Ishikawa (cell line): Measurements from ENCODE around the gene OTUB2.

Experiments
- CEBPB ChIP-seq: IDR thresholded peaks from 2 replicates; pipeline ENCODE4 v1.6.1; 2012
- CREB1 ChIP-seq: IDR thresholded peaks from 2 replicates; pipeline ENCODE4 v1.6.1; 2012; ENCODE audit warnings: low read depth
- EGR1 ChIP-seq: IDR thresholded peaks from 2 replicates; pipeline ENCODE4 v1.6.1; 2012
- EP300 ChIP-seq: IDR thresholded peaks from 2 replicates; pipeline ENCODE4 v1.6.1; 2012; ENCODE audit warnings: borderline replicate concordance
- FOXM1 ChIP-seq: IDR thresholded peaks from 2 replicates; pipeline ENCODE4 v1.6.1; 2012; ENCODE audit warnings: low read depth, borderline replicate concordance
- NFIC ChIP-seq: IDR thresholded peaks from 2 replicates; pipeline ENCODE4 v1.6.1; 2012
- RAD21 ChIP-seq: IDR thresholded peaks from 2 replicates; pipeline ENCODE4 v1.6.1; 2012; ENCODE audit warnings: low read depth
- TAF1 ChIP-seq: IDR thresholded peaks from 2 replicates; pipeline ENCODE4 v1.6.1; 2012; ENCODE audit warnings: low read depth, mild to moderate bottlenecking
- TCF12 ChIP-seq: IDR thresholded peaks from 2 replicates; pipeline ENCODE4 v1.6.1; 2012; ENCODE audit warnings: low read depth
- TEAD4 ChIP-seq: IDR thresholded peaks from 2 replicates; pipeline ENCODE4 v1.6.1; 2012
- YY1 ChIP-seq: IDR thresholded peaks from 2 replicates; pipeline ENCODE4 v1.6.1; 2012; ENCODE audit warnings: low read depth
- ZBTB7A ChIP-seq: IDR thresholded peaks from 2 replicates; pipeline ENCODE4 v1.6.1; 2012; ENCODE audit warnings: low read depth
- TF ChIP-seq, protein P1 (sequence below): IDR thresholded peaks from 2 replicates; pipeline ENCODE4 v1.6.1; 2012
- TF ChIP-seq, protein P2 (sequence below): IDR thresholded peaks from 2 replicates; pipeline ENCODE4 v1.6.1; 2012; ENCODE audit warnings: low read depth, mild to moderate bottlenecking
- TF ChIP-seq, protein P3 (sequence below): IDR thresholded peaks from 2 replicates; pipeline ENCODE4 v1.6.1; 2012

OTUB2 gene

DNA sequence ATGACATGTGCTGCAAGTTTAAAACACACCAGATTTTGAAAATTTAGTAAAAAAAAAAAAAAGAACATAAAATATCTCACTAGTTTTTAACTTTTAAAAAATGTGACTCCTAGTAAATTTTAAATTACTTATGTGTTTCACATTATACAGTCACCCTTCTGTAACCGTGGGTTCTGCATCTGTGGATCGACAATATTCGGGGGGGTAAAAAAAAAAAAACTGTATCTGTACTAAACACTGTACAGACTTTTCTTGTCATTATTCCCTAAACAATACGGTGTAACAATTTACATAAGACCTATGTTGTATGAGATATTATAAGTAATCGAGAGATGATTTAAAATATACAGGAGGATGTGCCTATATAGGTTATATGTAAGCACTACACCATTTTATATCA lies 51.7 kb downstream of the OTUB2 start:
- TF ChIP-seq EGR1 (no peak), YY1 (no peak), TAF1 (no peak), CEBPB (no peak), FOXM1 (no peak), TEAD4 (no peak), CREB1 (no peak), RAD21 (no peak), TCF12 (no peak), NFIC (no peak)
- TF ChIP-seq, protein P1, sequence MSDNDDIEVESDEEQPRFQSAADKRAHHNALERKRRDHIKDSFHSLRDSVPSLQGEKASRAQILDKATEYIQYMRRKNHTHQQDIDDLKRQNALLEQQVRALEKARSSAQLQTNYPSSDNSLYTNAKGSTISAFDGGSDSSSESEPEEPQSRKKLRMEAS: no peak

DNA sequence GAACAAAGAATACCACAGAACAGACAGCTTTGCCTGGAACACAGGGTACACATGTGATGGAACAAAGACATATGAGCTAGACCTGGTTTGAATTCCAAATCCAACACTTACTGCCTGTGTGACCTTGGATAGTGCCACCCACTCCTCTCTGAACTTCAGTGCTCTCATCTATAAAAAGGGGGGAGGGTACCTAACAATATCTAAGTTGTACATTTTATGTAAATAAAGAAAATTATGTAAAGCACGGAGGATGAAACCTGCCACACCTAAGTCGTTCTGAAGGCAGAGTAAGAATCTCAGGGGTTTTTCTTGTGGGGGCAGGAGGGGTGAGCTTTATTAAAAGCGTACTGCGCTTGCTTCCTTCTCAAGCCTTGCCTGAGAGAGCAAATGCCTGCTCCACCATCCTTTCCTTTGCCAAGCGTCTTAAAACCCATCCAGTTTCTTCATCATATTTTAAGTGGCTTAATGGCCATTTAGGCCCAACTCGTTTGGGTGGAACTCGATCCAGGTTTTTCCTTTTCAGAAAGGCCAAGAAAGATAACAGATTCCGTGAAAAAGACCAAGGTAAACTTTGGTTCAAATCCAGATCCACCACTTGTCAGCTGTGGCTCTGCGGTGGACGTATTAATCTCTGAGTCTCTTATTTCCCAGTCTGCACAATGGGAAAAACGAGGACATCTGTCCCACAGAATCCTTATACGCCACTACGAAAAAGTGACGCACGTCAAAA lies 53.9 kb downstream of the OTUB2 start:
- TF ChIP-seq, protein P2, sequence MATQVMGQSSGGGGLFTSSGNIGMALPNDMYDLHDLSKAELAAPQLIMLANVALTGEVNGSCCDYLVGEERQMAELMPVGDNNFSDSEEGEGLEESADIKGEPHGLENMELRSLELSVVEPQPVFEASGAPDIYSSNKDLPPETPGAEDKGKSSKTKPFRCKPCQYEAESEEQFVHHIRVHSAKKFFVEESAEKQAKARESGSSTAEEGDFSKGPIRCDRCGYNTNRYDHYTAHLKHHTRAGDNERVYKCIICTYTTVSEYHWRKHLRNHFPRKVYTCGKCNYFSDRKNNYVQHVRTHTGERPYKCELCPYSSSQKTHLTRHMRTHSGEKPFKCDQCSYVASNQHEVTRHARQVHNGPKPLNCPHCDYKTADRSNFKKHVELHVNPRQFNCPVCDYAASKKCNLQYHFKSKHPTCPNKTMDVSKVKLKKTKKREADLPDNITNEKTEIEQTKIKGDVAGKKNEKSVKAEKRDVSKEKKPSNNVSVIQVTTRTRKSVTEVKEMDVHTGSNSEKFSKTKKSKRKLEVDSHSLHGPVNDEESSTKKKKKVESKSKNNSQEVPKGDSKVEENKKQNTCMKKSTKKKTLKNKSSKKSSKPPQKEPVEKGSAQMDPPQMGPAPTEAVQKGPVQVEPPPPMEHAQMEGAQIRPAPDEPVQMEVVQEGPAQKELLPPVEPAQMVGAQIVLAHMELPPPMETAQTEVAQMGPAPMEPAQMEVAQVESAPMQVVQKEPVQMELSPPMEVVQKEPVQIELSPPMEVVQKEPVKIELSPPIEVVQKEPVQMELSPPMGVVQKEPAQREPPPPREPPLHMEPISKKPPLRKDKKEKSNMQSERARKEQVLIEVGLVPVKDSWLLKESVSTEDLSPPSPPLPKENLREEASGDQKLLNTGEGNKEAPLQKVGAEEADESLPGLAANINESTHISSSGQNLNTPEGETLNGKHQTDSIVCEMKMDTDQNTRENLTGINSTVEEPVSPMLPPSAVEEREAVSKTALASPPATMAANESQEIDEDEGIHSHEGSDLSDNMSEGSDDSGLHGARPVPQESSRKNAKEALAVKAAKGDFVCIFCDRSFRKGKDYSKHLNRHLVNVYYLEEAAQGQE: no peak
- TF ChIP-seq TCF12 (no peak), NFIC (no peak)

DNA sequence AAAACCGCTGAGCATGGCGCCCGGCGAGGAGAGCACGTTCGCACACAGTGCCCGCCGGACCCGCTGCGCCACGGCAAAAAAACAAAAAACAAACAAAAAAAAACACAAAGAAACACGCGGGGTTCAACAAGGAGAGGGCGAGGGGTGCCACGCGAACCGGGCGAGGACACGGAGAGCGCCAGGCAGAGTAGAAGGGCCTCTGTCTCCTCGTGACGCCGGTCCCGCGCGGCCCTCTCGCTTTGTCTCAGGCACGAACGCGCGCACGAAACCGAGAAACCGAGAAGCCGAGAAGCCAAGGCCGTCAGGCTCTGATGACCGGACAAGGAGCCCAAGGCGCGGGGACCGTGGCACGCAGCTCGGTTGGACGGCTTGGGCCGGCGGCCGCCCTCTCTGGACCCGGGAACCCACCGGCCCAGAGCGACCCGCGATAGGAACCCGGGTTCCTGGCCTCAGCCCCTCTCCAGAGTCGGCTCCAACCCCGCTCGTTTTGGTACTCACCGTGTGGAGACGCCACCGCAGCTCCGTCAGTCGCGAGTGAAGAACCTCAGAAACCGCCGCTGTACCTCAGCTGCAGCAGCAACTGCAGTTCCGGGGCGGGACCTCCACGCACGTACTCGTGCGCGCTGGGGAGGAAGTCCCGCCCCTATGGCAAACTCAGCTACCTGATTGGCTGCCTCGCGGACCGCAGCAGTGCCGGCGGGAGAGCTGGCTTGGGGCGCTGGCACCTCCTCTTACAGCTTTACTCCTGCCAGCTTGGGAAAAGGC lies 54.7 kb downstream of the OTUB2 start, which contains the start of the genes DDX24 and IFI27L1:
DDX24 (minus strand) TSS at position 582 of the 765 bp plus-strand sequence. CDS start 1,460 bp downstream, outside the sequence.
IFI27L1 (plus strand) TSS at position 690 of the 765 bp plus-strand sequence. CDS start 15,628 bp downstream, outside the sequence.
- TF ChIP-seq TCF12 (peak; percentile 44; the same call in 1 of the 2 replicates), EP300 (no peak), FOXM1 (no peak), NFIC (peak; percentile 33; the same call in 1 of the 2 replicates), YY1 (peak; percentile 78), EGR1 (no peak), CEBPB (no peak), RAD21 (no peak), TEAD4 (no peak), ZBTB7A (no peak), CREB1 (0 out of 2 replicates have a peak, but pooled peaks have one; percentile 28), TAF1 (peak; percentile 89)
- TF ChIP-seq, protein P3, sequence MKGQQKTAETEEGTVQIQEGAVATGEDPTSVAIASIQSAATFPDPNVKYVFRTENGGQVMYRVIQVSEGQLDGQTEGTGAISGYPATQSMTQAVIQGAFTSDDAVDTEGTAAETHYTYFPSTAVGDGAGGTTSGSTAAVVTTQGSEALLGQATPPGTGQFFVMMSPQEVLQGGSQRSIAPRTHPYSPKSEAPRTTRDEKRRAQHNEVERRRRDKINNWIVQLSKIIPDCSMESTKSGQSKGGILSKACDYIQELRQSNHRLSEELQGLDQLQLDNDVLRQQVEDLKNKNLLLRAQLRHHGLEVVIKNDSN: no peak
- TF ChIP-seq, protein P2: no peak
- TF ChIP-seq, protein P1: peak; percentile 54; the same call in 1 of the 2 replicates

DNA sequence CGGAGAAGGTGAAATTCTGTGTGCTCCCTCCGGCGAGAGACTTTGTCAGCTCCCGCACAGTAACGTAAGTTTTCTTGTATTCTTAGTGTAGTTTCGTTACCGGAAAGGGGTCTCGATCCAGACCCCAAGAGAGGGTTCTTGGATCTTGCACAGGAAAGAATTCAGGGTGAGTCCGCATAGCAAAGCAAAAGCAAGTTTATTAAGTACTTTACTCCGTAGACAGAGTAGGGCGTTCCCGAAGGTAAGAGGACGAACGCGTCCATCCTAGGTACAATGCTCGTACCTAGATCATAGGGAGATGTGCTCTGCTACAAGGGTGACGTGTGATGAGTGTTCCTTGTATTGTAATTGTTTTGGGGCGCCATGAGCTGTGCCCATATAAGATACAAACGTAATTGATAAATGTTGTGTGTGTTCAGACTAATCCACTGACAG lies 55.3 kb downstream of the OTUB2 start:
- TF ChIP-seq NFIC (no peak), RAD21 (no peak)
- TF ChIP-seq, protein P2: no peak
- TF ChIP-seq, protein P1: no peak
